ENCODE data around the gene FBRSL1. TPM values are rescaled to one million over a fixed set of nuclear protein-coding genes. Genes with fewer than 3 reads are reported as not detected.

Gene FBRSL1
- total RNA-seq, 2 donors from 2014 or later, result 20.2 to 22.5 TPM

- Histone ChIP-seq H3K9me3 (no peaks in the 10 kb centered on the region), H3K4me1 (ENCODE audit: control insufficient read depth in 1 of 2, low read depth in 2 of 2) (peaks cover 12 to 52% of the 10 kb centered on the region in 2 donors), H3K27me3 (replicated peaks; ENCODE audit: insufficient read depth) (no peaks in the 10 kb centered on the region), H3K27ac (no peak overlapping the region), H3K36me3 (no peaks in the 10 kb centered on the region), H3K4me3 (no peak overlapping the region)
- ATAC-seq (ENCODE audit: insufficient number of reproducible peaks, low FRiP score, low read depth) (no peak), DNase-seq (ENCODE audit: low spot score) (no peak)
- no peak for TF ChIP-seq CTCF (IDR thresholded peaks at IDR 0.05)
Measured at GRCh38 chr12:132497514-132498405, 7.8 kb downstream of the FBRSL1 start.

GRCh38 chr12:132498931-132499330 lies 9.0 kb downstream of the FBRSL1 start:
- H3K27me3 ChIP-seq (replicated peaks; ENCODE audit: insufficient read depth), result no peaks in the 10 kb centered on the region
- no peak overlapping the region for H3K27ac ChIP-seq
- DNase-seq (ENCODE audit: low spot score) (no peak), ATAC-seq (ENCODE audit: insufficient number of reproducible peaks, low FRiP score, low read depth) (no peak)
- no peak for TF ChIP-seq CTCF (IDR thresholded peaks at IDR 0.05)
- peaks cover 3 to 43% of the 10 kb centered on the region in 2 donors for H3K4me1 ChIP-seq (ENCODE audit: control insufficient read depth in 1 of 2, low read depth in 2 of 2)
- H3K4me3 ChIP-seq, result no peak overlapping the region
- H3K36me3 ChIP-seq, result no peaks in the 10 kb centered on the region
- H3K9me3 ChIP-seq, result no peaks in the 10 kb centered on the region

GRCh38 chr12:132500142-132500855 lies 10.3 kb downstream of the FBRSL1 start:
- no peak for ATAC-seq (ENCODE audit: insufficient number of reproducible peaks, low FRiP score, low read depth)

GRCh38 chr12:132500856-132501180 lies 10.9 kb downstream of the FBRSL1 start:
- H3K4me1 ChIP-seq (ENCODE audit: control insufficient read depth in 1 of 2, low read depth in 2 of 2), result peaks cover 3 to 40% of the 10 kb centered on the region in 2 donors

More at GRCh38 chr12:132500142-132500855, 10.3 kb downstream of the FBRSL1 start:
- Histone ChIP-seq H3K27me3 (replicated peaks; ENCODE audit: insufficient read depth) (no peaks in the 10 kb centered on the region), H3K9me3 (no peaks in the 10 kb centered on the region), H3K4me1 (ENCODE audit: control insufficient read depth in 1 of 2, low read depth in 2 of 2) (peaks cover 3 to 40% of the 10 kb centered on the region in 2 donors), H3K36me3 (no peaks in the 10 kb centered on the region), H3K4me3 (no peak overlapping the region), H3K27ac (no peak overlapping the region)
- DNase-seq (ENCODE audit: low spot score), result no peak
- no peak for TF ChIP-seq CTCF (IDR thresholded peaks at IDR 0.05)

More at GRCh38 chr12:132500856-132501180, 10.9 kb downstream of the FBRSL1 start:
- no peaks in the 10 kb centered on the region for H3K27me3 ChIP-seq (replicated peaks; ENCODE audit: insufficient read depth)
- no peak overlapping the region for H3K27ac ChIP-seq
- DNase-seq (ENCODE audit: low spot score), result no peak
- no peak for TF ChIP-seq CTCF (IDR thresholded peaks at IDR 0.05)
- H3K4me3 ChIP-seq, result no peak overlapping the region
- no peaks in the 10 kb centered on the region for H3K9me3 ChIP-seq
- no peaks in the 10 kb centered on the region for H3K36me3 ChIP-seq
- ATAC-seq (ENCODE audit: insufficient number of reproducible peaks, low FRiP score, low read depth), result no peak
